Mucosa of gallbladder (tissue), 1 donor: ENCODE results near the gene OBSL1. TPM values are rescaled to one million over a fixed set of nuclear protein-coding genes. Genes with fewer than 3 reads are reported as not detected.

Experiments
- DNase-seq: peaks from one replicate; pipeline ENCODE4 v3.0.0-alpha.2; 2020; ENCODE audit warnings: low spot score
- total RNA-seq: library from RNA; stranded (reverse); gene quantifications from one replicate; pipeline ENCODE4 v1.2.1, GENCODE V29; 2021
- donor health status: DM: no; HTN: no; CAD: no.

OBSL1 gene
- total RNA-seq, 1 donor from 2014 or later = 57.8 TPM

GRCh38 chr2:219513787-219514186 lies 57.6 kb downstream of the OBSL1 start:
- DNase-seq = no peak

- DNase-seq = no peak
Observed at GRCh38 chr2:219512524-219513216, 58.7 kb downstream of the OBSL1 start.

- DNase-seq = no peak
Observed at GRCh38 chr2:219511547-219512325, 59.6 kb downstream of the OBSL1 start.

- no peak for DNase-seq
Observed at GRCh38 chr2:219510512-219511135, 60.7 kb downstream of the OBSL1 start.

- peak; percentile 45 for DNase-seq
Observed at GRCh38 chr2:219509780-219510511, 61.4 kb downstream of the OBSL1 start.

- DNase-seq = no peak
Observed at GRCh38 chr2:219508971-219509779, 62.2 kb downstream of the OBSL1 start.

- DNase-seq = no peak
Observed at GRCh38 chr2:219508444-219508734, 63.0 kb downstream of the OBSL1 start.

- no peak for DNase-seq
Observed at GRCh38 chr2:219507581-219508443, 63.5 kb downstream of the OBSL1 start.

GRCh38 chr2:219506802-219507526 lies 64.4 kb downstream of the OBSL1 start:
- no peak for DNase-seq

- no peak for DNase-seq
Observed at GRCh38 chr2:219506153-219506801, 65.1 kb downstream of the OBSL1 start.

- DNase-seq = no peak
Observed at GRCh38 chr2:219505585-219505984, 65.8 kb downstream of the OBSL1 start.

- no peak for DNase-seq
Observed at GRCh38 chr2:219502618-219503017, 68.7 kb downstream of the OBSL1 start.

GRCh38 chr2:219501849-219502248 lies 69.5 kb downstream of the OBSL1 start:
- DNase-seq = no peak

Other genes starting within 250 kb of the OBSL1 start
- not detected for gene RESP18, start 238.8 kb downstream of the OBSL1 start, total RNA-seq
- gene DNPEP, start 183.6 kb downstream of the OBSL1 start, total RNA-seq = 58.5 TPM
- gene DES, start 153.2 kb downstream of the OBSL1 start, total RNA-seq = 3,602 TPM
- gene SPEG, start 136.7 kb downstream of the OBSL1 start, total RNA-seq = 80.5 TPM
- 49.2 TPM for gene GMPPA, start 72.6 kb downstream of the OBSL1 start, total RNA-seq
- gene ASIC4, start 57.1 kb downstream of the OBSL1 start, total RNA-seq = not detected
- 103 TPM for gene CHPF, start 27.7 kb downstream of the OBSL1 start, total RNA-seq
- gene TMEM198, start 27.5 kb downstream of the OBSL1 start, total RNA-seq = 4.4 TPM
- gene INHA, start 771 bp upstream of the OBSL1 start, total RNA-seq = 0.37 TPM
- gene STK11IP, start 26.3 kb upstream of the OBSL1 start, total RNA-seq = 44.4 TPM
- gene SLC4A3, start 56.1 kb upstream of the OBSL1 start, total RNA-seq = 7.3 TPM